Measurements from ENCODE around the gene MTG2.

Gene MTG2

DNA sequence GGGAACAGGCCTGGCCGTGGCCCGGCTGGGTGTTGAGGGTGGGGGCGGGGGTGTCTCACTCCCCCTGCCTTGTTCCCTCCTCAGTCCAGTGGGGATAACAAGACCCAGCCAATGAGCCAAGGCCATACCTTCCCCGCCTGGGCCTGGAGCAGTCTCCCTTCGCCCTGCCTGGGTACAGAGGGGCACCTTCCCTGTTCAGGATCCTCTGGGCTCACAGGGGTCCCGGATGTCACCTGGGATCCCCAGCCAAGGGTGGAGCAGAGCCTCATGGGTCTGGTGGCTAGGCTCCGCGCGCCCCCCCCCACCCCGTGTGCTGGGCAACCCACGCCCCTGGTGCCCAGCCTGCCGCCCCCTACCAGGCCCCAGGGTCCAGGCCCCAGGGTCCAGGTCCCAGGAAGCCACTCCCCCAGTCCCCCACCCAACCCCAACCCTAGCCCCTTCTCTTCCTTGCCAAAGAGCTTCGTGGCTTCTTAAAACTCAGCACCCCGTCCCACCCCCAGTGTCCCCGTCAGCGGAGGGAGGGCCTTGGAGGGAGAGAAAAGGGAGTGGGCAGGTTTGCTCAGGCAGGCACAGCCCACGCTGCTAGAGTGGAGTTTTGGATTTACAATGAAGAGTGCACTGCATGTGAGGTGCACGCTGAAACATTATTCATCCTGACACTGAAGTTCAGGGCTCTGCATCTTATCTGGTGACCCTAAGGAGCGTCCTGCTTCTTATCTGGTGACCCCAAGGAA is 25.4 kb downstream of the MTG2 start:
- DNase-seq: no peak

DNA sequence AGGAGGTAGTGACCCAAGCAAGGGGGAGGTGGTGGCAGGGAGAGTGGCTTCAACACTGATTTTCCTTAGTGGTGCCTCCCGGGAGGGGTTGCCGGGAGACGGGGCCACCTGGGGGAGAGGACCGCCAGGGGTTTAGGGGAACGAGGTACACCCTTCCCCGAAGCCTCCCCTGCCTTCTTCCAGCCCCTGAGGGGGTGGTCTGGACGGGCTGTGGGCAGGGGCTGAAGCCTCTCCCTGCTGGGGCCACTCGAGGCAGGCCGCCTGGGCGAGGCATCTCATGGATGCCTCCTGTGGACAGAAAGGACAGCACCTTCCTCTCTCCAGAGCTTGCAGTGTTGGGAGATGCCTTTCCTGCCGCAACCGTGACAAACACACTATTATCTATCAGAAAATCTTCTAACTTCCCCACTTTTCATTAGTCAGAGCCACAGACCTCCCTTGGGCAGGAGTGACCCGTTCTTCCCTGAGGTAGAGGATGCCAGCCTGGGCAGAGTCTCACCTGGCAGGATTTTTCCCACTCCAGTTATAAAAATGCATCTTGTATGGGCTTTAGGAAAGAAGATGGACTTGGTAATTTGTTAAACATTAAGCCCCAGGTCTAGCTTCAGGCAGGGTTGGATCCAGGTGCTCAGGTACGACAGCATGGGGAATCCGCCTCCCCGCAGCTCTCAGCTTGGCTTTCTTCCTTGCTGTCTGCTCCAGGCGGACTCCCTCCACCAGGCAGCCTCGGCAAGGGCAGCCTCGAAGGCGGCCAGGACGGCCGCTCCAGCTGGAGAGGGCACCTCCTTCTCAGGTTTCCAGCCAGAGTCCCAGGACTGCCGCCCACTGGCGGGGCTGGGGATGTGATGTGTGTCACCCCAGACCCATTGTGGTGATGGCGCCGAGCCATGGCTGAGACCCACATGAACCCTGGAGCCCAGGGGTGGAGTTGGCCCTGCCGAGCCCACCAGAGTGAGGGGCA is 26.2 kb downstream of the MTG2 start:
- DNase-seq: no peak

DNA sequence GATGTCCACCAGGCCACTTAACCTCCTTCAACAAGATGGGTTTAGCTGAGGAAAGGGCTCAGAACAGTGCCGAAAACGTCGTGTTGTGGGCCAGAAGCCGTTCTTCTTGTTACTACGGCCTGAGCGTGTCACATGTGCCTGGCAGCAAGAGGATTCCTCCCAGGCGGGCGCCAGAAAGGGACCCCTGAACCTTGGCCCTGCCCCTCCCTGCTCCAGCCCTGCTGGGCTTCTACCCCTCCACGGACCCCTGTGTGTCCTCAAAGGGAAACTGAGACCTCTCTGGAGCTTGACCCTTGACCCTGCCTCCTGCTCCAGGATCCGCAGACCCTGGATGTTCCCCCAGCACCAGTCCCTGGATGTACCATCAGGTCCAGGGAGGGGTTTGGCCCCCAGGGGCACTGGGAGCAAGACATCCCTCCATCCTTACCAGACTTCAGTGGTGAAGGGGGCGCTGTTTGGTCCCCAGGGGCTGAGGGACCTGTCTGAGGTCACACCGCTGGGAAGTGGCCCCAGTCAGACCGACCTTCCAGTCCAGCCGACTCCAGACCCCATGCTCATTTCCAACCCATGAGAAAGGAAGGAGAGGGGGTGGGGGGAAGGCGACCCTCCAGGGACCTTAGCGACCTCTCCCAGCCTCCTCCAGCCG is 27.1 kb downstream of the MTG2 start:
- no peak for DNase-seq

DNA sequence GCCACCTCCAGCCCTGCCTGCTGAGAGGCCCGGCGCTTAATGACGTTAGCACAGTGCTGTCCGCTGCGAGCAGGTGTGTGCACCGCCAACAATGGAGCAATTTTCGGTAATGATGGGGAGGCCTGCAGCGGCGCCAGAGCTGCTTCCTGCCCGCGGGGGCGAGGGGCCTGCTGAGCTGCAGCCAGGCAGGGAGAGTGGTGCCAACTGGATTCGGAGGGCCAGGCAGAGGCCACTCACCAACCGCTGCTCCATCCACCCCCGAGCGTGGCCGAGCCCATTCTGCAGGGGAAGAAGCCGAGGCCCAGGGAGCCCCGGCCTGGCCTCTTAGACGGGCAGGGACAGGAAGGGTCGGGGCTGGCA is 27.6 kb downstream of the MTG2 start:
- DNase-seq: no peak

DNA sequence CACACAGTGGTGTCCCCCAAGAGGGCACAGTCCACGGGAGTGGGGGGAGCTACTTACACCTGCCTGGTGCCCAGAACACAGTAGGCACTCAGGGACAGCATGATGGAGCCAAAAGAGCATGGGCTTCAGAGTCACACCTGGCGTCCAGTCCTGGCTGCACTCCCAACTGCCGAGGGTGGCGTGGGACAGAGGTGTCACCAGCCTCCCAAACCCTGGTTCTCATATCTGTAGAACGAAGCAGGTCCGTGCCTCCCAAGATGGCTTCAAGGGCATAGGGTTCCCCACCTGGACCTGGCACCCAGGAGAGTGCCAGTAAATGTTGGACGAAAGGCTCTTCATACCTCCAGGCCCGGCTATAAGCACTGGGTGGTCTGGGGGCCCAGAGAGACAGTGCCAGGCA is 28.4 kb downstream of the MTG2 start:
- DNase-seq: no peak

DNA sequence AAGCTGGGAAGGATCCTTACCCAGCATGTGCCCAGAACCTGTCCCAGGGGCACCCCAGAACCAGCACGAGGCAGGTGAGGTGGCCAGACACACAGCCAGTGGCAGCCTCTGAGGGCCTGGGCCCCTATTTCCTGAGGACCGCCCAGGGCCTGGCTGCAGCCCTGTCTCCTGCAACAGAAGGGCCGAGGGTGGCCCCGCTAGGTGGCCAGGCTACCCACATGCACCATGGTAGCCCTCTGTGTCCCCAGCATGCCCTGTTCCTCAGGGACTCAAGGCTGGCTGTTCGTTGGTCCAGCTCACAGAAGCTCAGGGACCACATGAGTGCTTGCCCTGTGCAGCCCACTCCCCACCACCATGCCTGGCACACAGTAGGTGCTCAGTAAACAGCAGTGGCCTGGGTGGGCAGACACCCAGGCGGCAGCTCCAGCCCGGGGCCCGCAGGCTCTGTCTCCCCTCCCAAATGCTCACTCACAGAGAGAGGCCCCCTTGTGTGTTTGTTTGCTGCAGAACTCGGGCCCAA is 29.0 kb downstream of the MTG2 start:
- no peak for DNase-seq

DNA sequence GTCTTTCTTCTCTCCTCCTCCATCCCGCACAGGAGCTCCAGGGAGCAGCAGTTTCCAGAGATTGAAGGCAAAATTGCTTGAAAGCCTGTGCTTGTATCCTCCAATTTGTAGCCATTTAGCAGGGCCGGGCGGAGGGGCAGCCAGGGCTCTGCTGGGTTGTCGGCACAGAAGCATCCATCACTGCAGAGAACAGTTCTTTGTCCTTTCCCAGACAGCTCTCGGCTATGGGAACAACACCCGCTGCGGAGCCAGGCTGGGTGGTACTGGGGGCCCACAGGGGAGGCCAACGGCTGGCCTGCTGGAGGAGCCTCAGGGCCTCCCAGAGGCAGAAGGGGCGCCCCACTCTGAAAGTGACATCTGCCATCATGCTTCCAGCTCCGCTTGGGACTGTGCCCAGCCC is 29.5 kb downstream of the MTG2 start:
- no peak for DNase-seq

DNA sequence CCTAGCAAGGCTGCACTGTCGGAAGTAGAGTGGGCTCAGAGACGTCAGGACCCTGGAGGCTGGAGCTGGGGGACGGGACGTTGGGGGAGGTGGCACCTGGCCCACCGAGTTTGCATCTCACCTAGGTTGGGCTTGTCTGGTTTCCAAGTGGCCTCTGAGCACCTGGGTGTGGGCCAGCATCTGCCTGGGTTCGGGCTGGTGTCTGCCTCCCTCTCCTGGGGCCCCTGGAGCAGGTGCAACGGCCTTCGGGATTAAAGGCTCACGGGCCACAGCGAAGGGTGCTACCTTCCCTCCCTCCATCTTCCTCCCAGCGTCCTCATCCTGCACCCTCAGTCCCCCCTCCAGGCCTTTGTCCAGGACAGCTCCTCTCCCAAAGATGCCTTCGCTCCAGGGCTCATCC is 31.2 kb downstream of the MTG2 start:
- no peak for DNase-seq

DNA sequence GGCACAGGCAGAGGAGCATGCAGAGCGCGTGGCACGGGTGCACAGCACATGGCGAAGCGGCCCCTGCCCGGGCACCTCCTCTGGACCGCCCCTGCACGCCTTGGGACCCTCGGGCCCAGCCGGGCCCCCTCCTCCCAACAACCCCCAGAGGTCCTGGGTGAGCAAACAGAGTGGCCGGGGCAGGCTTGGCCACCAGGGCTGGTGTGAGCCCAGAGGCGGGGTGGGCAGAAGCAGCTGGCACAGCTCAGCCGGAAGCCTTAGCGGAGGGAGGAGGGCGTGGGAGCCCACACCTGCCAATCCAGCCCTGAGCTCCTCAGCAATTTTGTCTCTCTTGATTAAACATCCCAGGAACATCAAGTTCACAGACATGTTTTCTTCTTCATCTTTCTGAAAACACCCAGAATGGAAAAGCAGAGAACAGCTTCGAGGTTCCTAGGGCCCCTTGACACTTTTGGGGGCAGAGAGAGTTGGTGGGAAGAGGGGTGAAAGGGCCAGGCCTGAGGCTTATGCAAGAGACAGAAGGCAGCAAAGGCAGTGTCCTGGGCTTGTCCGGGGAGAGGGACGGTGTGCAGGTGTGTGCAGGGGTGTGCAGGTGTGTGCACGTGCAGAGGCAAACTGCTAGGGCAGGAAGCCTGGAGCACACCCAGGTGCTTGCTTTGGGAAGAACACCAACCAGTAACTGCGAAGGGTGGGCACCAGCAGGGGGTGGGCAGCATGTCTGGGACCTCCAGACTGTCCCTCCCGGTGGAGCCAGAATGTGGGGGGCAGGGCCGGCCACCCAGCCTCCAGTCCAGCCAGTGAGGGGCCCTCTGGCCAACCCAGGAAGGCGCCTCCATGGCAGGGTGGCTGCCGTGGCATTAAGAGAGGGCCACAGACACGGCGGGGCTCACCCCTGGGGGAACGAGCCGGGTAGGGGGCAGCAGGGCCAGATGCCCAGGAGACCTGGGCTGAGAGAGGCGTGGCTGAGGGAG is 32.5 kb downstream of the MTG2 start:
- DNase-seq: no peak

DNA sequence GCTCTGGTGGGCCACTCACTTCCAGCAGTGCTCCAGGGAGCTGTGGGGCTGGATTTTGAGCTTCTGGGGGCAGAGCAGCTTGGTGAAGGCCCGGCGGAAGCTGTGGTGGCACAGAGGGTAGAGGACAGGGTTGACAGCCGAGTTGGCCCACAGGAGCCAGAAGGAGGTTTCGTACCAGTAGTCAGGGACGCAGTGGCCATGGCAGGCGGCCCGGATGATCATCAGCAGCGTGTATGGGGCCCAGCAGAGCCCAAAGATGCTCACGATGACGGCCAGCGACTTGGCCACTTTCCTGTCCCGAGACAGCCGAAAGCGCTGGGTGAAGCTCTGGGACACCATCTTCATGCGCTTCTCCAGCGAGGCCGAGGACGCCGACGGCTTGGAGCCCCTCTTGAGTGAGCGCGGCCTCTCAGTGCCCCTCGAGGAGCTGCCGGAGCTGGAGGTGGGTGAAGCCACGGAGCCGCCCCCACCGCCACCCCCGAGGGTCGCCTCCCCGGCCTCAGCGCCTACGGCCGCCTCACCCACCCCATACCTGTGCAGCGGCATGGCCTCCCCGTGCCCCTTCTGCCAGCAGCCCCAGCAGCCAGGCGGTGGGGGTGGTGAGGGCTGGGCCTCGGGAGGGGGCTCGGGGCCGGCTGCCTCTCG is 33.3 kb downstream of the MTG2 start:
- no peak for DNase-seq

DNA sequence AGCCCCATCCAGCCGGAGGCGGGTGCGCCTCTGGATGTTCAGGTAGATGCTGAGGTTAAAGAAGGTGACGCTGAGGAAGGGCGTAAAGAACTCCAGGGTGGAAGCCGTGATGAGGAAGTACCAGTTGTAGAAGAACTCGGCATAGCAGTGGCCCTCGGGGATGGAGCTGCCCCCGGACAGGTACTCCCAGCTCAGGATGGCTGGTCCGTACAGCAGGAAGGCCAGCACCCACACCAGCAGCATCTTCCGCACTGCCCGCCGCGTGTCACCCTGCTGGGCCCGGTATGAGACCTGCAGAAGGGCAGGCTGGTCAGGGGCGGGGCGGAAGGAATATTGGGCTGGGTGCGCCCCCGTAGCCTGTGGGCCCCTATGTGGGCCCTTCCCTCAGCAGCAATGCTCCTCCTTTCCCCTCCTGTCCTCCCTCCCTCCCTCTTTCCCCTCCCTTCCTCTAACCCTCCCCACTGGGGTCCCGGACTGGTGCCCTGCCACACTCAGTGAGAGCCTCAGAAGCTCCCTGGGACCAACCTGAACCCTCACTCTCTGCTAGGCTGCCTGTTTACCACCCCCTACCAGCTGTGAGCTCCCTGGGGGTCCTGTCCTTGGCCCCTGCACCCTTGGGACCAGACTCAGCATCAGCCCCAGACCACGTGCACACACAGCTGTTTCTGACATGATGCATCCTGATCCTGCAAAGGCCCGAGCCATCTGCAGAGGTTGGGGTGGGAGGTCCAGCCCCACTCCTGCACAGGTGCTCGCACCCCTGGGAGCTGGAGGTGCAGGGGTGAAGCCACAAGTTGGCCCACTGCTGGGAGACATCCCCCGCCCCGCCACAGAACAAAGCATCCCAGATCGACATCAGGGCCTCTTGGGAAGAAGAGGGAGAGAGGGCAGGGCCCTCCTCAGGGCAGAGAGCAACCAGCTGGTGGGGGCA is 34.1 kb downstream of the MTG2 start:
- no peak for DNase-seq

DNA sequence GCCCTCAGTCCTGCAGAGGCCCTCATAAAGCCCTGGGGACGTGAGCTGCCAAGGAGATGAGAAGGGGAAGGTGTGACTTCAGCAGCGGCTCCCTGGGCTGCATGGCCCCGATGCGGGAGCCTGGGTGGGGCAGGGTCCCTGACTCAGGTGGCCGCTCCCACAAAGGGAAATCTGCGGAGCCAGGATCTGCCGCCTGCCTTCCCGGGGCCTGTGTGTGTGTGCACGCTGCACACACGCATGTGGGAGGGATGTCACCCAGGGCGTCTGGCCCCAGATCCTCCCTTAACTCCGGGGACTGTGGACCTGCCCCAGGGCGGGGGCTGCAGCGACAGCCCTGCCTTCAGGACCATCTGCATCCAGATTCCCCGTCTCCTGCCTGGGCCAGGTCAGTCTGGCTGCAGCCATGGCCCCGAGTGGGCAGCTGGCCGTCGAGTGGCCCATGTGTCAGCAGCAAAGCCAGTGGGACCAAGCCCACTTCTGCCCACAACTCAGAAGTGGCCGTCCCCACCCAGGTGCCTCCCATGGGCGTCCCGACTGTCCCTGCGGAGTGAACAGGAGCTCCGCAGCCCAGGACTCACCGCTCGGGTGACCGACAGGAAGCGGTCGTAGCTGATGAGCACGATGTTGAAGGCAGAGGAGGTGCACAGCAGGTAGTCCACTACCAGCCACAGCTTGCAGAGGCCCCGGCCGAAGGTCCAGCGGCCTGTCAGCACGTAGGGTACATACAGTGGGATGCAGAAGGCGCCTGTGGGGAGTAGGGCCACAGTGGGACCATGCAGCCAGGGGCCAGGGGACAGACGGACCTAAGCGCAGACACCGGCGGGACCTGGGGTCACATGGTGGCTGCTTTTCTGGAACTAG is 35.3 kb downstream of the MTG2 start:
- no peak for DNase-seq

DNA sequence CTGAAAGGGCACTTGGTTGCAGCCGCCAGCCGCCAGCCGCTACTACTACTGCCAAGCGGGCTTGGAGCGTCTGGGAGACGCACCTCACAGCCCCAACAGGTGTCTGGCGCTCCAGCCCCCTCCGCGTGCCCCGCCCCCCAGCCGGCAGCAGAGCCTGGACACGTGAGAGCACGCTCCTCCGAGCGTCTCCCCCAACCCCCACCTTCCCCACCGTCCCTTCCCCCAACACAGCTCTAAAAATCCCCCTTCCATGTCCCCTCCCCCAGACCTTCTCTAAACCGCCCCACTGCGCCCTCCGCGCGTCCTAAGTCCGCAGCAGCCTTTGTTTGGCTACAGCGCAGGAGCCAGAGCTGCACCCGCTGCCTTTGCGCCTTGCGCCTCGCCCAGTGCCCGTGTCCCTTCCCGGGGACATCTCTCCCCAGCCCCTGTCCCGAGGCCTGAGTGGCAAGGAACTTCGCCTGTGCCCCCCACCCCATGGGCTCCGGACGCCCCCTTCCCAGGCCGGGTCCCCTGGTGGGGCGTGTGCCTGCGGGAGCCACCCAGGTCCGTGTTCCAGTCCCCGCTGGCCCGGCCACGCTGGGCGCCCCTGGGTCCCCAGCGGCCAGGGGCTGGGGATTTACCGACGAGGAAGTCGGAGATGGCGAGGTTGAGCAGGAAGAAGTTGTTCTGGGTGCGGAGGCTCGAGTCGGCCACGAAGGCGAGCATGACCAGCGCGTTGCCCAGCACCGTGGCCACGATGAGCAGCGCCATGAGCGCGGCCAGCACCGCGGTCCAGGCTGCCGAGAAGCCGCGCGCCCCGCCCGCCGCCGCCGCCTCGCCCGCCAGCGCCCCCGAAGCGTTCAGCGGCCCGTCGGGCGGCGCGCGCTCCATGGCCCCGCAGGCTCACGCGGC is 36.5 kb downstream of the MTG2 start:
- no peak for DNase-seq

DNA sequence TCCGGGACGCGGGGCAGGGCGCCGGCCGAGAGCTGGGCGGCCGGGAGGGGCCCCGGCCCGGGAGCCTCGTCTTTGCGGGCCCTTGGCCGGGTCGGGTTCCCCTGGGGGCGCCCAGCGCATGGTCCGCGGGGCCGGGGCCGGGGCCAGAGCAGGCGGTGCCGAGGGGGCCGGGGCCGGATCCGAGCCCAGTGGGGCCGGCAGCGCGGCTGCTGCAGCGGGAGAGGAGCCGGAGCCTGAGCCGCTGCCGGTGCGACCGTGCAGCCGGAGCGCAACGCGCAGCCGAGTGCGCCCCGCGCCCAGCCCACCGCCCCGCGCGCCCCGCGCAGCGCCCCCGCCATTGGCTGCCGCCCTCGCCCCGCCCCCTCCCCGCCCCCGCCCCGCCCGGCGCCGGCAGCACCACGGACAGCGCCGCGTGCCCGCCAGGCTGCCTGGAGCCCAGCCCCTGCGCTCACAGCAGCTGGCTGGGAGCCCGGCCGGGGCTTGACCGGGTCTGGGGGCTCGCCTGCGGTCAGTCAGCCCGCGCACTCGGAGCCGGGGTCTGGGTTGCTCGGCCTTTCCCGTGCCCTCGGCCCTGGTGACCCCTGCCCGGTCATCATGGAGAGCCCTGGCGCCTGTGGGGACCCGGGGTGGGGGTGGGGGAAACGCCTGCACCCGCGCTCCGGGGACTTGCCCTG is 37.3 kb downstream of the MTG2 start, which contains the start of gene HRH3:
Gene HRH3 (minus strand): TSS at position 287 of the 674 bp plus-strand sequence. CDS start 308 bp downstream, outside the sequence.
- DNase-seq: peak; percentile 97

DNA sequence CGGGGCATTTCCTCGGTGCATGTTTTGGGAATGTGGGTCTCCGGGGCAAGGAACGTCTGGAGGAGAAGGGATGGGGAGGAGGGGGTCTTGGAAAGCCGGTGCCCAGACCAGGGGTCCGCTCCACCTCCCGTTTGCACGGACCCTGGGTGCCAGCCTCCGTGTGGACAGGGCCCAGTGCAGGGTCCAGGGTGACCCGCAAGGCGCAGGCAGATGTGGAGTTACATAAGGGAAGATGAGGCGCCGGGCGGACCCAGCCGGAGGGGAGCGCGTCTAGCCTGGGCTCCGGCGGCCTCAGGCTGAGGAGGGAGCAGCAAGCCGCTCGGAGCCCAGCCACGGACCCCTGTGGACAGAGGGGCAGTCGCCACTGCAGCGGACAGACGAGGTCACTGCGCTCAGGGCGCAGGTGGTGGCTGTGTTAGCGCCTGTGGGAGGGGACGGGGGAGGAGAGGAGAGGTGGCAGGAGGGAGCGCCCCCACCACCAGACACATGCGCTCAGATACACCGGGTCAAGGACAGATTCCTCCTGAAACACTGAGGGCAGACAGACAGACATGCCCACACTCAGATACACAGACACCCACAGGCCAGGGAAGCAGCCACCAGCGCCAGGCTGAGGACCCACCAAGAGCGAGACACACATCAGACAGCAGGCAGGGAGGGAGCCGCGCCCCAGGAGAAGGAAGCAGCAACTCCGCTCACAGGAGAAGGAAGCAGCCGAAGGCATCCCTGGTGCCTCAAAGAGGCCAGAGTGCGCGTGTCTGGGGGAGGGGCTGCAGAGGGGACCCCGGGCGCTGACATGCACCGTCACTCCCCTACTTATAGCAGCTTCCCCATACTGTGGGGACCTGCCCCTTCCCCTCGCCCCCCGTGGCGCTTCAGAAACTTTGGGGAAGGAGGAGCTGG is 38.1 kb downstream of the MTG2 start:
- no peak for DNase-seq

DNA sequence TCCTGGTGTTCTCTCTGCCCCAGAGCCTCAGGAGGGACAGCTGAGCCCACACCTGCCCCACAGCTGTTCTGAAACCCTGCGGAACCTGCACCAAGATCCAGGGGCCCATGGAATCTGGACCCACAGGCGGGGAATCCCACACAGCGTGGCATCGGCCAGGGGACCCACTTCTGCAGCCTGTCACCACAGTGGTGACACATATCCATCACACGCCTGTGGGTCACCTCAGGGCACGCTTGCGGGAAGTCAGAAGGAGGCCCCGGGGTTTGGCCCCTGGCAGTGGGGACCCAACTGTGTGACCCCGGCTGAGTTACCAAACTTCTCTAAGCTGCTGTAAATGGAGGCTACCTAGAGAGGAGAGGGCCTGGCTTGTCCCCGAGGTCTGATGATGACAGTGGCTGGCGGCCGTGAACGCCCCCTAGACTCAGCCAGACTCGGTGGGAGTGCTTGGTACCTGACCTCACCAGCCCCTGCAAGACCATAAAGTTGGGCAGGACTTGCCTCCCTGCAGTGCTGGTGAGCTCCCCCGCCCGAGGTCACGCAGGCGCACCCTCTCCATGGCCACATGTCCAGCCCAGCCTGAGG is 39.5 kb downstream of the MTG2 start:
- DNase-seq: no peak

All from 8988T (cell line).